DOHH2 (cell line): ENCODE results near the gene ZDHHC12.
A peak's percentile ranks its signal among the peaks of the same experiment; 100 is the strongest.
"Not testable (repeated sequence)": the region's sequence is repeated elsewhere in the genome, so short reads cannot be mapped to it uniquely, and the experiment has no call there.

Experiments used
- H3F3A ChIP-seq: fragments of 200-600 bp; sonication (generic), shearing (Covaris generic); 2 replicates; pipeline ENCODE4 v1.6.0; 2016; ENCODE audit warnings: antibody characterized with exemption, mild to moderate bottlenecking; ENCODE audit not compliant: control insufficient read depth, insufficient read depth
- H3K27ac ChIP-seq: fragments of 200-600 bp; sonication (generic); 2 replicates; pipeline ENCODE4 v1.5.1; 2014; ENCODE audit warnings: low read depth, mild to moderate bottlenecking, low read length, moderate library complexity
- H3K27me3 ChIP-seq: fragments of 200-600 bp; sonication (generic); 2 replicates; pipeline ENCODE4 v1.6.1; 2014; ENCODE audit warnings: mild to moderate bottlenecking, low read length, mixed read lengths; ENCODE audit not compliant: control insufficient read depth
- H3K36me3 ChIP-seq: fragments of 200-600 bp; sonication (generic); 2 replicates; pipeline ENCODE4 v1.6.1; 2014; ENCODE audit warnings: mild to moderate bottlenecking, low read length, moderate library complexity, mixed read lengths; ENCODE audit not compliant: control insufficient read depth
- H3K4me1 ChIP-seq: fragments of 200-600 bp; sonication (generic); 2 replicates; pipeline ENCODE4 v1.6.1; 2014; ENCODE audit warnings: mild to moderate bottlenecking, low read length, mixed read lengths; ENCODE audit not compliant: control insufficient read depth
- H3K4me2 ChIP-seq: fragments of 200-600 bp; sonication (generic); 2 replicates; pipeline ENCODE4 v1.6.0; 2014; ENCODE audit warnings: mild to moderate bottlenecking, low read length, moderate library complexity
- H3K4me3 ChIP-seq: fragments of 200-600 bp; sonication (generic); 2 replicates; pipeline ENCODE4 v1.5.1; 2014; ENCODE audit warnings: mild to moderate bottlenecking, low read length, mixed read lengths
- H3K79me2 ChIP-seq: fragments of 200-600 bp; sonication (generic); 2 replicates; pipeline ENCODE4 v1.6.1; 2014; ENCODE audit warnings: mild to moderate bottlenecking, low read length, mixed read lengths; ENCODE audit not compliant: control insufficient read depth
- H3K9me2 ChIP-seq: fragments of 200-600 bp; sonication (generic); replicated peaks from 2 replicates; pipeline ENCODE4 v1.6.1; 2014; ENCODE audit warnings: mild to moderate bottlenecking, low read length, mixed read lengths; ENCODE audit not compliant: control insufficient read depth
- H3K9me3 ChIP-seq: fragments of 200-600 bp; sonication (generic); 2 replicates; pipeline ENCODE4 v1.6.1; 2014; ENCODE audit warnings: antibody characterized with exemption, low read length, mixed read lengths; ENCODE audit not compliant: control insufficient read depth, insufficient read depth
- H4K20me1 ChIP-seq: fragments of 200-600 bp; sonication (generic); 2 replicates; pipeline ENCODE4 v1.6.0; 2014; ENCODE audit warnings: low read depth, mild to moderate bottlenecking, antibody characterized with exemption, low read length, moderate library complexity; ENCODE audit not compliant: control insufficient read depth, insufficient read depth
- CTCF ChIP-seq: fragments of 200-600 bp; sonication (generic); IDR thresholded peaks from one replicate; pipeline ENCODE4 v1.5.1; 2014; ENCODE audit warnings: antibody characterized with exemption, mild to moderate bottlenecking, low read depth, low read length; ENCODE audit not compliant: poor library complexity, severe bottlenecking
- EZH2phosphoT487 ChIP-seq: fragments of 200-600 bp; sonication (generic); IDR thresholded peaks from 2 replicates; pipeline ENCODE4 v1.6.1; 2017; ENCODE audit warnings: borderline replicate concordance, mild to moderate bottlenecking, antibody characterized with exemption, low read length, moderate library complexity, mixed read lengths

ZDHHC12 gene

GRCh38 chr9:128696923-128697707 lies 26.8 kb downstream of the ZDHHC12 start:
- no peak overlapping the region for H3K4me3 ChIP-seq
- no peak overlapping the region for H3K4me2 ChIP-seq
- H4K20me1 ChIP-seq = peaks cover 7% of the 10 kb centered on the region; the same call in 1 of the 2 replicates
- peaks cover 11% of the 10 kb centered on the region for H3K79me2 ChIP-seq
- peaks cover 44% of the 10 kb centered on the region for H3K36me3 ChIP-seq
- TF ChIP-seq CTCF (no peak), EZH2phosphoT487 (no peak)
- H3K9me2 ChIP-seq = no peaks in the 10 kb centered on the region
- H3K9me3 ChIP-seq = no peaks in the 10 kb centered on the region
- H3F3A ChIP-seq = peaks cover 63% of the 10 kb centered on the region
- H3K27me3 ChIP-seq = no peaks in the 10 kb centered on the region
- peaks cover 6% of the 10 kb centered on the region; the same call in 1 of the 2 replicates for H3K4me1 ChIP-seq
- no peak overlapping the region for H3K27ac ChIP-seq

GRCh38 chr9:128694344-128694743 lies 29.6 kb downstream of the ZDHHC12 start:
- peaks cover 26% of the 10 kb centered on the region for H4K20me1 ChIP-seq
- H3K79me2 ChIP-seq = peaks cover 35% of the 10 kb centered on the region
- H3K4me2 ChIP-seq = no peak overlapping the region
- no peaks in the 10 kb centered on the region for H3K9me2 ChIP-seq
- no peak overlapping the region for H3K27ac ChIP-seq
- no peak overlapping the region for H3K4me3 ChIP-seq
- H3K4me1 ChIP-seq = peaks cover 13% of the 10 kb centered on the region
- H3K27me3 ChIP-seq = no peaks in the 10 kb centered on the region
- peaks cover 74% of the 10 kb centered on the region for H3F3A ChIP-seq
- TF ChIP-seq CTCF = no peak
- no peak for TF ChIP-seq EZH2phosphoT487
- H3K9me3 ChIP-seq = no peaks in the 10 kb centered on the region
- peaks cover 66% of the 10 kb centered on the region for H3K36me3 ChIP-seq

GRCh38 chr9:128693738-128694137 lies 30.2 kb downstream of the ZDHHC12 start:
- H3F3A ChIP-seq = peaks cover 70% of the 10 kb centered on the region
- H3K9me3 ChIP-seq, H3K27ac ChIP-seq, H3K4me3 ChIP-seq, H3K27me3 ChIP-seq, H3K4me2 ChIP-seq, H3K9me2 ChIP-seq: not testable (repeated sequence)
- H4K20me1 ChIP-seq = peaks cover 26% of the 10 kb centered on the region
- peaks cover 66% of the 10 kb centered on the region for H3K36me3 ChIP-seq
- peaks cover 38% of the 10 kb centered on the region for H3K79me2 ChIP-seq
- H3K4me1 ChIP-seq = peaks cover 13% of the 10 kb centered on the region

GRCh38 chr9:128690684-128691034 lies 33.3 kb downstream of the ZDHHC12 start:
- Histone ChIP-seq H3K9me2 (no peaks in the 10 kb centered on the region), H3K79me2 (peaks cover 69% of the 10 kb centered on the region), H4K20me1 (peaks cover 32% of the 10 kb centered on the region), H3F3A (peaks cover 54% of the 10 kb centered on the region), H3K4me3 (peak overlapping the region; percentile 99), H3K4me1 (peaks cover 40% of the 10 kb centered on the region), H3K27ac (peak overlapping the region; percentile 69), H3K9me3 (no peaks in the 10 kb centered on the region), H3K4me2 (peak overlapping the region; percentile 97), H3K36me3 (peaks cover 74% of the 10 kb centered on the region), H3K27me3 (no peaks in the 10 kb centered on the region)
- TF ChIP-seq EZH2phosphoT487 = no peak
- TF ChIP-seq CTCF = no peak
